H9 (cell line): Measurements from ENCODE around the gene PHKG1. TPM values are rescaled to one million over a fixed set of nuclear protein-coding genes. Genes with fewer than 3 reads are reported as not detected.

Experiments
- DNase-seq: peaks from one replicate; pipeline ENCODE4 v3.0.0-alpha.2; 2017
- H2AFZ ChIP-seq: one replicate; pipeline ENCODE4 v1.6.1; 2013; ENCODE audit warnings: mild to moderate bottlenecking, low read length, control low read depth, moderate library complexity
- H2AK5ac ChIP-seq: 2 replicates; pipeline ENCODE4 v1.6.1; 2013; ENCODE audit warnings: low read length, control low read depth, mixed read lengths; ENCODE audit not compliant: insufficient read length
- H2BK120ac ChIP-seq: one replicate; pipeline ENCODE4 v1.6.1; 2013; ENCODE audit warnings: low read depth, mild to moderate bottlenecking, low read length, control low read depth, inconsistent platforms; ENCODE audit not compliant: poor library complexity, severe bottlenecking
- H2BK12ac ChIP-seq: 2 replicates; pipeline ENCODE4 v1.6.1; 2013; ENCODE audit warnings: low read length, control low read depth, mixed read lengths, low read depth; ENCODE audit not compliant: insufficient read length
- H2BK15ac ChIP-seq: 2 replicates; pipeline ENCODE4 v1.6.1; 2013; ENCODE audit warnings: low read depth, low read length, control low read depth
- H2BK20ac ChIP-seq: one replicate; pipeline ENCODE4 v1.6.1; 2013; ENCODE audit warnings: low read depth, mild to moderate bottlenecking, low read length, control low read depth, inconsistent platforms; ENCODE audit not compliant: poor library complexity, severe bottlenecking
- H2BK5ac ChIP-seq: 2 replicates; pipeline ENCODE4 v1.6.1; 2013; ENCODE audit warnings: low read length, control low read depth, mixed read lengths; ENCODE audit not compliant: insufficient read length
- H3K14ac ChIP-seq: 2 replicates; pipeline ENCODE4 v1.6.1; 2013; ENCODE audit warnings: low read length, control low read depth; ENCODE audit not compliant: insufficient read depth
- H3K18ac ChIP-seq: 2 replicates; pipeline ENCODE4 v1.6.1; 2013; ENCODE audit warnings: low read depth, mild to moderate bottlenecking, mixed read lengths, low read length, control low read depth; ENCODE audit not compliant: insufficient read length
- H3K23ac ChIP-seq: 2 replicates; pipeline ENCODE4 v1.6.1; 2013; ENCODE audit warnings: low read length, control low read depth, mixed read lengths, low read depth; ENCODE audit not compliant: insufficient read length
- H3K23me2 ChIP-seq: 2 replicates; pipeline ENCODE4 v1.6.1; 2013; ENCODE audit warnings: low read depth, mild to moderate bottlenecking, mixed read lengths, low read length, control low read depth; ENCODE audit not compliant: insufficient read length, poor library complexity, severe bottlenecking
- H3K27ac ChIP-seq: 2 replicates; pipeline ENCODE4 v1.5.1; 2013; ENCODE audit warnings: low read length, control low read depth, mixed read lengths, low read depth; ENCODE audit not compliant: insufficient read length
- H3K27me3 ChIP-seq: 2 replicates; pipeline ENCODE4 v1.6.1; 2013; ENCODE audit warnings: low read length, control low read depth, inconsistent platforms; ENCODE audit not compliant: insufficient read depth
- H3K4ac ChIP-seq: 2 replicates; pipeline ENCODE4 v1.6.1; 2013; ENCODE audit warnings: low read depth, mild to moderate bottlenecking, control low read depth, inconsistent platforms, low read length, moderate library complexity
- H3K4me1 ChIP-seq: 2 replicates; pipeline ENCODE4 v1.6.1; 2013; ENCODE audit warnings: low read length, control low read depth, inconsistent platforms; ENCODE audit not compliant: insufficient read depth
- H3K4me2 ChIP-seq: 2 replicates; pipeline ENCODE4 v1.6.1; 2013; ENCODE audit warnings: low read length, control low read depth, mixed read lengths; ENCODE audit not compliant: insufficient read length, insufficient read depth
- H3K56ac ChIP-seq: 2 replicates; pipeline ENCODE4 v1.6.1; 2013; ENCODE audit warnings: low read depth, mild to moderate bottlenecking, mixed read lengths, low read length, control low read depth; ENCODE audit not compliant: insufficient read length
- H3K79me1 ChIP-seq: 2 replicates; pipeline ENCODE4 v1.6.1; 2013; ENCODE audit warnings: low read depth, mild to moderate bottlenecking, moderate library complexity, low read length, control low read depth, inconsistent platforms; ENCODE audit not compliant: insufficient read depth, poor library complexity, severe bottlenecking
- H3K79me2 ChIP-seq: 2 replicates; pipeline ENCODE4 v1.6.1; 2013; ENCODE audit warnings: low read length, control low read depth, inconsistent platforms; ENCODE audit not compliant: insufficient read depth
- H3K9ac ChIP-seq: 2 replicates; pipeline ENCODE4 v1.6.1; 2013; ENCODE audit warnings: low read length, control low read depth, mixed read lengths; ENCODE audit not compliant: insufficient read length; ENCODE audit errors: extremely low read depth
- H3K9me3 ChIP-seq: one replicate; pipeline ENCODE4 v1.6.1; 2013; ENCODE audit warnings: low read depth, low read length, inconsistent platforms; ENCODE audit not compliant: control insufficient read depth
- H3T11ph ChIP-seq: one replicate; pipeline ENCODE4 v1.6.1; 2013; ENCODE audit warnings: mild to moderate bottlenecking, low read length, control low read depth, inconsistent platforms
- H4K20me1 ChIP-seq: one replicate; pipeline ENCODE4 v1.6.1; 2013; ENCODE audit not compliant: control insufficient read depth, insufficient read length, insufficient read depth
- H4K5ac ChIP-seq: 2 replicates; pipeline ENCODE4 v1.6.1; 2013; ENCODE audit warnings: low read depth, mild to moderate bottlenecking, mixed read lengths, low read length, control low read depth; ENCODE audit not compliant: insufficient read length
- H4K8ac ChIP-seq: replicated peaks from 2 replicates; pipeline ENCODE4 v1.6.1; 2013; ENCODE audit warnings: low read length, control low read depth, mixed read lengths, low read depth; ENCODE audit not compliant: insufficient read length
- H4K91ac ChIP-seq: 2 replicates; pipeline ENCODE4 v1.6.1; 2013; ENCODE audit warnings: low read depth, mild to moderate bottlenecking, moderate library complexity, mixed read lengths, low read length, control low read depth; ENCODE audit not compliant: insufficient read length
- H3K27ac Mint-ChIP-seq, 3 experiments: 2 replicates in 2 of 3; 3 replicates in 1 of 3; pipeline ENCODE4 v1.8.0; 2020 to 2021; ENCODE audit warnings: mixed read lengths in 3 of 3, mild to moderate bottlenecking in 1 of 3, moderate library complexity in 1 of 3
- H3K27me3 Mint-ChIP-seq: 2 replicates; pipeline ENCODE4 v1.8.0; 2021; ENCODE audit warnings: low read depth, mild to moderate bottlenecking, moderate library complexity, mixed read lengths
- H3K36me3 Mint-ChIP-seq, 3 experiments: 2 replicates in 2 of 3; 3 replicates in 1 of 3; pipeline ENCODE4 v1.8.0; 2020 to 2021; ENCODE audit warnings: low read depth in 3 of 3, mixed read lengths in 3 of 3; ENCODE audit not compliant: insufficient read depth in 1 of 3
- H3K4me1 Mint-ChIP-seq, 2 experiments: 2 replicates each; pipeline ENCODE4 v1.8.0; 2020; ENCODE audit warnings: mixed read lengths in 2 of 2
- H3K4me3 Mint-ChIP-seq, 2 experiments: 2 replicates in 1 of 2; 3 replicates in 1 of 2; pipeline ENCODE4 v1.8.0; 2020 to 2021; ENCODE audit warnings: mild to moderate bottlenecking in 2 of 2, mixed read lengths in 2 of 2, moderate library complexity in 1 of 2
- H3K9me3 Mint-ChIP-seq, 2 experiments: 2 replicates in 1 of 2; 3 replicates in 1 of 2; pipeline ENCODE4 v1.8.0; 2020; ENCODE audit warnings: mild to moderate bottlenecking in 2 of 2, mixed read lengths in 2 of 2, moderate library complexity in 1 of 2
- WGBS: extraction: QIAGEN DNeasy Blood & Tissue Kit; methylation state at CpG from one replicate; pipeline ENCODE4 v1.1.7; 2013; ENCODE audit warnings: missing lambda C conversion rate, low lambda C conversion rate, mixed read lengths; ENCODE audit not compliant: insufficient read length; ENCODE audit errors: extremely low coverage; 5-methylcytosine and 5-hydroxymethylcytosine counted together
- total RNA-seq: library from RNA; stranded (reverse); gene quantifications from 2 replicates; pipeline ENCODE4 v1.2.1, GENCODE V29; 2021
- TF ChIP-seq, protein P1 (sequence below): fragments of 200-600 bp; sonication (generic); conservative IDR thresholded peaks from 3 replicates; pipeline ENCODE4 v1.8.0; 2021; ENCODE audit warnings: antibody characterized with exemption, mild to moderate bottlenecking

Gene PHKG1
- total RNA-seq, 1 experiment from 2014 or later = 0.42 TPM

DNA sequence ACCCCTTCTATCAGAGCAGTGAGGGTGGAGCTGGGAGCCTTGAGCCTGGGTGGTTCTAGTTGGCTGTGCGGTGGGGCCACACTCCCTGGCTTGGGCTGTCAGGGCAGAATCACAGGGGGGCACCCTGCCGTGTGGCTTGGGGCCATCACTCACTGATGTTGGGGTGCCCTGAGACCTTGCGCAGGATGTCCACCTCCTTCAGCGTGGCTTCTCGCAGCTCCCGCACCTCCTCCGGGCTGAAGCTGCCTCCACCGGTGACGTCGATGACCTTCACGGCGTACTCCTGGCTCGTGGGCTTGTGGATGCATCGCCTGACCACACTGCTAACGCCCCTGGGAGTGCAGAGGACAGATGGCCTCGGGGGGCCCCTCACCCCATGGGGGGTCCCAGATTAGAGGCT, 5.3 kb downstream of the PHKG1 start:
- H3K14ac ChIP-seq = no peak overlapping the region
- H4K20me1 ChIP-seq = no peaks in the 10 kb centered on the region
- H3K4me1 ChIP-seq = no peaks in the 10 kb centered on the region
- H2AFZ ChIP-seq = no peak overlapping the region
- no peak overlapping the region for H3T11ph ChIP-seq
- H2AK5ac ChIP-seq = no peak overlapping the region
- no peak overlapping the region for H2BK15ac ChIP-seq
- no peaks in the 10 kb centered on the region for H3K23me2 ChIP-seq
- no peak overlapping the region for H3K23ac ChIP-seq
- Mint-ChIP-seq H3K4me1 (no peaks in the 10 kb centered on the region), H3K9me3 (peaks cover 0 to 4% of the 10 kb centered on the region in 2 experiments; a peak in 1 of 5 replicates), H3K27ac (no peak overlapping the region), H3K27me3 (no peaks in the 10 kb centered on the region), H3K4me3 (no peak overlapping the region), H3K36me3 (peaks cover 0 to 4% (median 0%) of the 10 kb centered on the region in 3 experiments; a peak in 3 of 7 replicates)
- no peak overlapping the region for H2BK120ac ChIP-seq
- H3K4me2 ChIP-seq = no peak overlapping the region
- H3K79me2 ChIP-seq = no peaks in the 10 kb centered on the region
- TF ChIP-seq, protein P1, sequence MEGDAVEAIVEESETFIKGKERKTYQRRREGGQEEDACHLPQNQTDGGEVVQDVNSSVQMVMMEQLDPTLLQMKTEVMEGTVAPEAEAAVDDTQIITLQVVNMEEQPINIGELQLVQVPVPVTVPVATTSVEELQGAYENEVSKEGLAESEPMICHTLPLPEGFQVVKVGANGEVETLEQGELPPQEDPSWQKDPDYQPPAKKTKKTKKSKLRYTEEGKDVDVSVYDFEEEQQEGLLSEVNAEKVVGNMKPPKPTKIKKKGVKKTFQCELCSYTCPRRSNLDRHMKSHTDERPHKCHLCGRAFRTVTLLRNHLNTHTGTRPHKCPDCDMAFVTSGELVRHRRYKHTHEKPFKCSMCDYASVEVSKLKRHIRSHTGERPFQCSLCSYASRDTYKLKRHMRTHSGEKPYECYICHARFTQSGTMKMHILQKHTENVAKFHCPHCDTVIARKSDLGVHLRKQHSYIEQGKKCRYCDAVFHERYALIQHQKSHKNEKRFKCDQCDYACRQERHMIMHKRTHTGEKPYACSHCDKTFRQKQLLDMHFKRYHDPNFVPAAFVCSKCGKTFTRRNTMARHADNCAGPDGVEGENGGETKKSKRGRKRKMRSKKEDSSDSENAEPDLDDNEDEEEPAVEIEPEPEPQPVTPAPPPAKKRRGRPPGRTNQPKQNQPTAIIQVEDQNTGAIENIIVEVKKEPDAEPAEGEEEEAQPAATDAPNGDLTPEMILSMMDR = no peak
- no peak overlapping the region for H2BK12ac ChIP-seq
- no peak overlapping the region for H3K9ac ChIP-seq
- no peak overlapping the region for H3K18ac ChIP-seq
- no peak overlapping the region for H3K4ac ChIP-seq
- H3K27me3 ChIP-seq = no peaks in the 10 kb centered on the region
- H2BK20ac ChIP-seq = no peak overlapping the region
- no peak for DNase-seq
- H4K5ac ChIP-seq = no peak overlapping the region
- no peak overlapping the region for H3K27ac ChIP-seq
- H3K79me1 ChIP-seq = no peaks in the 10 kb centered on the region
- H3K9me3 ChIP-seq = no peaks in the 10 kb centered on the region
- WGBS = no CpG with 5 or more reads among the region's 16 CpGs
- no peak overlapping the region for H4K91ac ChIP-seq
- no peak overlapping the region for H2BK5ac ChIP-seq
- no peak overlapping the region for H3K56ac ChIP-seq
- no peak overlapping the region for H4K8ac ChIP-seq
